ENCODE results near the gene TMEM18.

TMEM18 gene

DNA sequence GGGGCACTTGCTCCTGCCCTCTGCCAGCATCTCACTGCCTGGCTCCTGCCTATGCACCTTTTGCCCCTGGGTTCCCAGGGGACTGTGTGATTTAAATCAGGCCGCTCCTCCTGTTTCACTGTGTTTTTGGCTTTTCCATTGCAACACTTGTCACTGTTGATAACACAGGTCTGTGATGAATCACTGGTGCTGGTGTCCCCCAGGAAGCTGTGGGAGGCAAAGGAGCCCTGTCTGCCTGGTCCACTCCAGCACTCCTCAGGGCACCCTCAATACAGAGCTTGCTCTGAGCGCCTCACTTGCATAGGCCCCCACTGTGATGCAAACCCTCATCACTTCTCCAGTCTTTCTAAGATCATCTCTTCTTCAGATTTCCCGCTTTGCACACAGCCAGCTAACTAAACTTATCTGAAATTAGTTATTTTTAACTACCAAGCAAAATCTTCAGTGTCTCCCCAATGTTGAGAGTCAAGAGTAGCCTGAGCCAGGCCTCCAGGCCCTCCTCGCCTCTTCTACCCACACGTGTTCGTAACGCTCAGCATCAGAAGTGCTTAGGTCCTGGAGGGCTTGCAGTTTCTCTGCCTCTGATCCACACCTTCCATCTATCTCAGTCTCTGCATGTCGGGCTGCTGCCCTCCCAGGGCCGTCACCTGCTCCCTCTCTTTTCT, 2.8 kb downstream of the TMEM18 start:
- TF ChIP-seq CREB1 (IDR thresholded peaks at IDR 0.05; ENCODE audit: low read depth) (no peak), TCF12 (IDR thresholded peaks at IDR 0.05; ENCODE audit: low read depth) (no peak), MAX (IDR thresholded peaks at IDR 0.05) (no peak), RAD21 (IDR thresholded peaks at IDR 0.05; ENCODE audit: low read depth) (no peak), EP300 (IDR thresholded peaks at IDR 0.05; ENCODE audit: borderline replicate concordance) (no peak), YY1 (IDR thresholded peaks at IDR 0.05; ENCODE audit: low read depth) (no peak)

- no peak for TF ChIP-seq CREB1 (IDR thresholded peaks at IDR 0.05; ENCODE audit: low read depth)
- no peak for TF ChIP-seq REST (IDR thresholded peaks at IDR 0.05; ENCODE audit: low read depth)
- TF ChIP-seq YY1 (IDR thresholded peaks at IDR 0.05; ENCODE audit: low read depth): no peak
- TF ChIP-seq NFIC (IDR thresholded peaks at IDR 0.05): no peak
These were observed 3.4 kb downstream of the TMEM18 start for GRCh38 chr2:673615-674320.

DNA sequence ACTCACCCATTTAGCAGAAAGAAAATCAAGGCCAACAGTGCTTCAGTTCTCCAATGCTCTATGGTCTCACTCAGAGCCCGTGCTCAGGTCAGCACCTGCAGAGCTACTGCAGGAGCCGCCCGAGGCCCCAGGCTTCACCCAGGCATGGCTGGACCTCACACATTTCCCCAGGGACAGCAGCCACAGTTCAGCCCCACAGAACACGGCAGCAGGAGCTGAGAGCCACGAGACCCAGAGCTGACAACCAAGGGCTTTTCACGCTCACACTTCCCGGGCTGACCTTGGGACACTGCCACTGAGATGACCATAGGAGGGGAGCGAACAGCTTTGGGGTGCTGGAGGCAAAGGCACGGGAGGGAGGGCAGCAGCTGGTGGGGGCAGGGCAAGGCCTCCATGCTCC, 4.2 kb downstream of the TMEM18 start:
- TF ChIP-seq EGR1 (IDR thresholded peaks at IDR 0.05): no peak
- no peak for TF ChIP-seq ZBTB7A (IDR thresholded peaks at IDR 0.05; ENCODE audit: low read depth)
- TF ChIP-seq, protein P1, sequence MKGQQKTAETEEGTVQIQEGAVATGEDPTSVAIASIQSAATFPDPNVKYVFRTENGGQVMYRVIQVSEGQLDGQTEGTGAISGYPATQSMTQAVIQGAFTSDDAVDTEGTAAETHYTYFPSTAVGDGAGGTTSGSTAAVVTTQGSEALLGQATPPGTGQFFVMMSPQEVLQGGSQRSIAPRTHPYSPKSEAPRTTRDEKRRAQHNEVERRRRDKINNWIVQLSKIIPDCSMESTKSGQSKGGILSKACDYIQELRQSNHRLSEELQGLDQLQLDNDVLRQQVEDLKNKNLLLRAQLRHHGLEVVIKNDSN (IDR thresholded peaks at IDR 0.05): no peak
- TF ChIP-seq TCF12 (IDR thresholded peaks at IDR 0.05; ENCODE audit: low read depth): no peak
- TF ChIP-seq CEBPB (IDR thresholded peaks at IDR 0.05): no peak
- TF ChIP-seq NFIC (IDR thresholded peaks at IDR 0.05): no peak
- no peak for TF ChIP-seq FOXM1 (IDR thresholded peaks at IDR 0.05; ENCODE audit: borderline replicate concordance, low read depth)
- no peak for TF ChIP-seq TEAD4 (IDR thresholded peaks at IDR 0.05)
- no peak for TF ChIP-seq YY1 (IDR thresholded peaks at IDR 0.05; ENCODE audit: low read depth)
- no peak for TF ChIP-seq EP300 (IDR thresholded peaks at IDR 0.05; ENCODE audit: borderline replicate concordance)
- TF ChIP-seq TAF1 (IDR thresholded peaks at IDR 0.05; ENCODE audit: low read depth): no peak
- no peak for TF ChIP-seq CREB1 (IDR thresholded peaks at IDR 0.05; ENCODE audit: low read depth)

GRCh38 chr2:672606-672905, 4.7 kb downstream of the TMEM18 start:
- no peak for TF ChIP-seq ZBTB7A (IDR thresholded peaks at IDR 0.05; ENCODE audit: low read depth)
- no peak for TF ChIP-seq REST (IDR thresholded peaks at IDR 0.05; ENCODE audit: low read depth)
- no peak for TF ChIP-seq TEAD4 (IDR thresholded peaks at IDR 0.05)
- no peak for TF ChIP-seq TAF1 (IDR thresholded peaks at IDR 0.05; ENCODE audit: low read depth)
- TF ChIP-seq MAX (IDR thresholded peaks at IDR 0.05): no peak
- no peak for TF ChIP-seq RAD21 (IDR thresholded peaks at IDR 0.05; ENCODE audit: low read depth)
- no peak for TF ChIP-seq FOXM1 (IDR thresholded peaks at IDR 0.05; ENCODE audit: borderline replicate concordance, low read depth)
- no peak for TF ChIP-seq CEBPB (IDR thresholded peaks at IDR 0.05)

DNA sequence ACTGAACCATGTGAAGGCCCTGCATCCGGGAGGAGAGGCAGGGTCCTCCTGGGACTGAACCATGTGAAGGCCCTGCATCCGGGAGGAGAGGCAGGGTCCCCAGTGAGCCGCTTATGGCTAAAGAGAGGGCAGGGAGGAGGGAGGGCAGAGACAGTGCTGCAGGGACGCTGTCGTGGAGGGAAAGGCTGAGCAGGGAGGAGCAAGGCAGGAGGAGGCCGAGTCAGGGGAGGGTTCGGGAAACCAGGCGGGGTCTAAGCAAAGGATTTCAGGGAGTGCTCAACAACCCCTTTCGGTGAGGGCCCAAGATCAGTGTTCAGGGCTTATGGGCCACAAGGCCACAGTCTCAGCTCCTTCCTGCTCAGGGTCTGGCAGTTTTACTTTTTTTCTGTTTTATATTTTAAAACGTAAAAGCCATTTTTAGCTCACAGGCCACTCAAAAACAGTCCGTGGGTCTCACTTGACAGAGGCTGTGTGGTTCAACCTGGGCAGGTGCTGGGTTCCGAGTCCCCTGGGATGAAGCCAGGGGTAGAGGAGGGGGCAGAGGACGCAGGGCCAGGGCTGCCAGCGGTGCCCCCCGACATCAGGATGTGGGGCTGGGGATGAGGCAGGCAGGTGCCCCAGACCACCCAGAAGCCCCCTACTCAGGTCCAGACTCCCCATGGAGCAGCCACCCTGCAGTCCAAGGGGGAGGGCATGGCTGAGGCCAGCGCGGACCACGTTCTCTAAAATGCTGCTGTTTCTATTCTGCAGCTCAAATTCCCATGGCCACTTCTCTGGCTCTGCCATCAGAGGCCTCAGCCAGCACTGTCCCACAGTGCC, 5.2 kb downstream of the TMEM18 start:
- no peak for TF ChIP-seq ZBTB7A (IDR thresholded peaks at IDR 0.05; ENCODE audit: low read depth)
- no peak for TF ChIP-seq FOXM1 (IDR thresholded peaks at IDR 0.05; ENCODE audit: borderline replicate concordance, low read depth)
- TF ChIP-seq REST (IDR thresholded peaks at IDR 0.05; ENCODE audit: low read depth): no peak
- no peak for TF ChIP-seq NFIC (IDR thresholded peaks at IDR 0.05)
- no peak for TF ChIP-seq TAF1 (IDR thresholded peaks at IDR 0.05; ENCODE audit: low read depth)
- no peak for TF ChIP-seq RAD21 (IDR thresholded peaks at IDR 0.05; ENCODE audit: low read depth)
- no peak for TF ChIP-seq CREB1 (IDR thresholded peaks at IDR 0.05; ENCODE audit: low read depth)
- TF ChIP-seq, protein P1 (IDR thresholded peaks at IDR 0.05): no peak
- no peak for TF ChIP-seq YY1 (IDR thresholded peaks at IDR 0.05; ENCODE audit: low read depth)
- TF ChIP-seq CEBPB (IDR thresholded peaks at IDR 0.05): no peak
- no peak for TF ChIP-seq TCF12 (IDR thresholded peaks at IDR 0.05; ENCODE audit: low read depth)
- no peak for TF ChIP-seq MAX (IDR thresholded peaks at IDR 0.05)
- TF ChIP-seq EP300 (IDR thresholded peaks at IDR 0.05; ENCODE audit: borderline replicate concordance): no peak
- TF ChIP-seq TEAD4 (IDR thresholded peaks at IDR 0.05): no peak
- no peak for TF ChIP-seq EGR1 (IDR thresholded peaks at IDR 0.05)

Measured in Ishikawa (cell line).